T-helper 22 cell (primary cell): ENCODE measurements around the gene FGF3.
"Not testable (repeated sequence)": the region's sequence is repeated elsewhere in the genome, so short reads cannot be mapped to it uniquely, and the experiment has no call there.

Source experiments
- DNase-seq: peaks from one replicate; pipeline ENCODE4 v3.0.0-alpha.2; 2020; ENCODE audit warnings: low read depth

FGF3 gene

GRCh38 chr11:69770540-69770939 lies 48.7 kb downstream of the FGF3 start:
- DNase-seq, result no peak

GRCh38 chr11:69765498-69765995 lies 53.7 kb downstream of the FGF3 start:
- no peak for DNase-seq

- DNase-seq, result not testable (repeated sequence)
Observed at GRCh38 chr11:69764918-69765317, 54.3 kb downstream of the FGF3 start.

GRCh38 chr11:69760319-69760718 lies 58.9 kb downstream of the FGF3 start:
- DNase-seq, result no peak
